Right ventricle myocardium superior (tissue), 1 donor: ENCODE results near the gene RBBP8. TPM values are rescaled to one million over a fixed set of nuclear protein-coding genes. Genes with fewer than 3 reads are reported as not detected.
"Not testable (repeated sequence)": the region's sequence is repeated elsewhere in the genome, so short reads cannot be mapped to it uniquely, and the experiment has no call there.

ENCODE experiments used
- ATAC-seq: fragments of 200-7000 bp; cut with Tn5 transposase; one replicate; pipeline ENCODE4 v1.9.1; 2020; ENCODE audit warnings: mild to moderate bottlenecking; ENCODE audit not compliant: poor library complexity
- DNase-seq: peaks from one replicate; pipeline ENCODE4 v3.0.0-alpha.2; 2020
- intact Hi-C: fragments of 100-400 bp; cut with DNase I; formaldehyde crosslinking; loops from one replicate; pipeline ENCODE4 v1.11.2; 2022
- total RNA-seq: library from RNA; stranded (reverse); fragmentation: NEBNext Ultra II Directional; extraction: Animal tissue kit (Norgen Biotek cat#: 25700); gene quantifications from one replicate; pipeline ENCODE4 v1.2.1, GENCODE V29; 2021
- donor health status: DM: no; HTN: yes; CAD: no; lungs with severe emphysema.

RBBP8 gene
- total RNA-seq, 1 donor from 2014 or later = 4.5 TPM

DNA sequence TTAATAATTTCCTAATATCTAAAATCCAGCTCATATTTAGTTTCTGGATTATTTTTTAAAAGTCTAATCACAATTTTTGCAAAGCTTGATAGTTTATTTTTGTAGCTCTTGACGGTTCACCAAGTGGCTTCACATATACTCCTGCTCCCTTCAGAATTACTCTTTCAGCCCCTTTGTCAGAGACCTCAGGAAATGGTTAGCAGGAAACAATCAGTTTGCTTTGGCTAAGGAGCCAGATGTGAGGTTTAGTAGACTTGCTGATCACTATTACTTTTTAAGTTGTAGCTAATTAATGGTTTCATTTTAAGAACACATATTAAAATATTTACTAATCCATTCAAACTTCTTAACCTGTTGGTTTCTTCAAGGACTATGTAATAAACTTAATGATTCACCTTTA is 2.3 kb downstream of the RBBP8 start:
- DNase-seq (no peak), ATAC-seq (no peak)
- intact Hi-C loops = no loop called here

DNA sequence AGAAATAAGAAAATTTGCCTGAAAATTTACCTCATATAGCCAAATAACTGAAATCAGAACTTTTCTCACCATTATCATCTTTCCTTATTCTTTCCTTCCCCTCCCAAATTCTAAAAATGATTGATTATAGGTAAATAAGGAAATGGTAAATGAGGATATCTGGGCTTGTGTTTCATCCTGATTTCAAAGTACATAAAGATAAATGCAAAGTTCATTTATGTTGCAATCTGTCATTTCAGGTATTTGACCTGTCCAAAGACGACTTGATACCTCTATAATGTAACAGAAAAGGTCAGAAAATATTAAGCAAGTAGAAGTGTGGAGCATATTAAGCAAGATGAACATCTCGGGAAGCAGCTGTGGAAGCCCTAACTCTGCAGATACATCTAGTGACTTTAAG is 3.4 kb downstream of the RBBP8 start:
- intact Hi-C loops = no loop called here
- DNase-seq (no peak), ATAC-seq (no peak)

DNA sequence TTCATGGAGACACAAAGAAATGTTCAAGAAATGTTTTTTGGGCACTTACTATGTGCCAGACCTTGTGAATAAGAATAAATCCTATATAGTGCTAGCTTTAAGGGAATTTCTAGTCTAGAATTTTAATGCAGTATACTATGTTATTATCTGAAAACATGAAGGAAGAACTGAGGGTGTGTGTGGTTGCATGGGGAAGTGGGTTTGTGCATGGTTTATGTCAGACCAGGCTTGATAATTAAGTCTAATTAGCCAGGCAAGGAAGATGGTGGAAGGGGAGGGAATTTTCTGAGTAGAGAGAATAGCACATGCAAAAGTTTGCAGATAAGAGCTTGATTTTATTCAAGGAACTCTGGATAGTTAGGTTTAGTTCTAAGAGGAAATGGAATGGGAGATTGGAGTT is 6.5 kb downstream of the RBBP8 start:
- intact Hi-C loops = no loop called here
- no peak for ATAC-seq
- DNase-seq = no peak

DNA sequence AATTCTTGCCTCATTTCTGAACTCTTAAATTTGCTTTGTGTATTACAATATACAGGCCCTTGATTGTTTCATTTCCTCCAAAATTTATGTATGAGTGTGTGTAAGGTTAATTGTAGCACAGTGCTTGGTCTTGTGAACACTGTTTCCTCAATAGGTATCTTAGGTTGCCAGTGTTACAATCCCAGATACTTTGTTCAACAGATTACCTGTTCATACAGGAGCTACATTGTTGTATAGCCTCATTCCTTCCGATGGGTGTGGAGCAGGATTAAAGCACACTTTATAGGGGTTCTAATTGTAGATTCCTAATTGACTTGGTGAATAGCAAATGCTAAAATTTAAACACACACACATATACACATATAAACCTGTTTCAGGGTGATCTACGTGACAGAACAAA is 10.7 kb downstream of the RBBP8 start:
- no peak for ATAC-seq
- intact Hi-C loops = no loop called here
- no peak for DNase-seq

DNA sequence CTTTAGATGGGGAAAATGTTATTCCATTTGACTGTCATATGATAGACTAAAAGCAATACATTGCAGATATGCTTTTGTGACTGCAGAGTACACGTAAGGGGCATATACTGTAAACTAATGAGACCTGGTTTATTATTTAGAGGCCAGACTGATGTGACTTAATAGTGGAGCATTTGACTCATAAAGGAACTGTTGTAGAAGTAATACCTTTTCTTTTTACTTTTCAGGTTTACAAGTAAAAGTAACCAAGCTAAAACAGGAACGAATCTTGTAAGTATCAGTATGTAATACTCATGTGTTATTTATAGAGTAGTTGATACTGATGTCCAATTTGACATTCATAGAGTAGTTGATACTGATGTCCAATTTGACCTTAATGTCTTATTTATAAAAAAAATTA is 13.1 kb downstream of the RBBP8 start:
- intact Hi-C loops = no loop called here
- DNase-seq (no peak), ATAC-seq (no peak)

DNA sequence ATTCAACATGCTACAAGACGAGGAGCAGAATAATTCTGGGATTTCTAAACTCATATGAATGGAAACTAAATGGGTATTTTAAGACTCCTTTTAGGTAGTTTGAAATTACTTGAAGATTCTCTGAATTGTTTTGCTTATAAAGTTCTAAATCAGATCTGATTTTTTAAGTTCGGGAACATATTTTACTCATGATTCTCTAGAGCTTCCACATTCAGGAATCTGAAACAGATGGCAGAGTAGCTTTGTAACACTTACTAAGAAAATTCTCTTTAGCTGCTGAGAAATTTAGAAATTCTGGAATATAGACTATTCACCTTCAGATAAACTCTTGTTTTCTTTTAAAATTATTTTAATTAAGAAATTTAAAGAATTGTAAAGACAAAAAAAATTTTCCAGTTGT is 13.7 kb downstream of the RBBP8 start:
- intact Hi-C loops = no loop called here
- DNase-seq (no peak), ATAC-seq (no peak)

DNA sequence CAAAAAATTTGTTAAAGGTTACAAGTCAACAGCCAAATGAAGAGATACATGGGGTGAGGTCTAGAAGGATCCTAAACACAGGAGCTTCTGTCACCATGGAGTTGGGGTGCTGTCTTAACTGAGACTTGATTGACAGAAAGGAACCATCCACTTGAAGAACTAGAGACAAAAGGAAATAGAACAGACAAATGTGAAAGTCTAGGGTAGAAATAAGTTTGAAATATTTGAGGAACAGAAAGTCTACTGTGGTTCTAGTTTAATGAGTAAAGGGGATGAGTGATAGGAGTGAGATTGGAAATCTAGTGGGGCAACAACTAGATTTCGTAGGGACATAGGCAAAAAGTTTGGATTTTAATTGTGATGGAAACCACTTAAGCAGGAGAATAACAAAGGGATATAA is 18.7 kb downstream of the RBBP8 start:
- intact Hi-C loops = no loop called here
- DNase-seq (no peak), ATAC-seq (no peak)

DNA sequence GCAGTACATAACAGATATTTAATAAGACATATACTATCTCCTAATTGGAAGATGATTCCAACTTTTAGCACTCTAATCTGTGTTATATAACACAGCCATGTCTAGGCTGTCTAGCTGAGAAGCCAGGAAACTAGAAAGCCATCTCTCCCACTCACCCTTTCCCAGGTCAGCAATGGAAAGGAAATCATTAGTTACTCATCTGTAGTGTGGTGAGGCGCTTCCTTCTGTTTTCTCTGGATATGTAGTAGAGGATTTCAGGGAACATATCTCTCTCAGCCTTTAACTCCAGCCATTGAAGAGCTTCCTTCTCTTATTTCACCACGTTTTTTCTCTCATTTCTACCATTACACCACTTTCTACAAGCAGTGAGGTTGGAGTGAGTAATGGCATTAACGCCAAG is 19.4 kb downstream of the RBBP8 start:
- no peak for ATAC-seq
- no peak for DNase-seq

DNA sequence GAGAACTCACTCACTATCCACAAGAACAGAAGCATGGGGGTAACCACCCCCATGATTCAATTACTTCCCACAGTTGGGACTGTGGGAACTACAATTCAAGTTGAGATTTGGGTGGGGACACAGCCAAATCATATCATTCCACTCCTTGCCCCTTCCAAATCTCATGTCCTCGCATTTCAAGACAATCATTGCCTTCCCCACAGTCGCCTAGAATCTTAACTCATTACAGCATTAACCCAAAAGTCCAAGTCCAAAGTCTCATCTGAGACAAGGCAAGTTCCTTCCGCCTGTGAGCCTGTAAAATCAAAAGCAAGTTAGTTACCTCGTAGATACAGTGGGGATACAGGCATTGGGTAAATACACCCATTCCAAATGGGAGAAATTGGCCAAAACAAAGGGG is 20.9 kb downstream of the RBBP8 start:
- intact Hi-C loops, ATAC-seq: not testable (repeated sequence)

More for the DNA sequence above, 19.4 kb downstream of the RBBP8 start:
- intact Hi-C loops = no loop called here

DNA sequence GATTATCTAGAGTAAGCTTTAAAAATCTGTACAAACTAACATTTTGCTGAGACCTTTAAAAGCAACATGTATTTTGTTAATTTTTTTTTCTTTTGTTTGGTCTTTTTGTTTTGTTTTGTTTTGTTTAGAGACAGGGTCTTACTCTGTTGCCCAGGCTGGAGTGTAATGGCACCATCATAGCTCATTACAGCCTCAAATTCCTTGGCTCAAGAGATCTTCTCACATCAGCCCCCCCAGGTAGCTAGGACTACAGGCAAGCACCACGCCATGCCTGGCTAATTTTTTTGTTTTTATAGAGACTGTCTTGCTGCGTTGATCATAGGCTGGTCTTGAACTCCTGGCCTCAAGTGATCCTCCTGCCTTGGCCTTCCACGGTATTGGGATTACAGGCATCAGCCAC is 23.1 kb downstream of the RBBP8 start:
- ATAC-seq = no peak
- intact Hi-C loops = no loop called here
- DNase-seq = no peak

More for the DNA sequence above, 20.9 kb downstream of the RBBP8 start:
- DNase-seq = not testable (repeated sequence)

DNA sequence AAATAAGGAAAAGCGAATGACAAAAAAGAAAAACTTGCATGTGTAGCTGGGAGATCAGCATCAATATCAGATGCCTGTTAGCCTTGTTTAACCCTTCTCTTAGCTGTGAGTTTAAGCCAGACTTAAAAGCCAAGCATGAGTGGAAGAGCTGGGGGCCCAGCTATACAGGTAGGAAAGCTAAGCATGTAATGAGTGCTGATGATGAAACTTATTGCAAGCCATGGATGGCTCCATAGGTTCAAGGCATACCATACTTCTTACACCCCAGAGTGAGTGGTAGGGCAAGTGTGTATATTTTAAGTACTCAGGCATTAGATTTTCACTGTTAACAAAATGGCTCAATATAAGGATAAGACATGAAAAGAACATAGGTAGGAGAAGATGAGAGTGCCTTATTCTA is 28.0 kb downstream of the RBBP8 start:
- no peak for ATAC-seq
- intact Hi-C loops = no loop called here

DNA sequence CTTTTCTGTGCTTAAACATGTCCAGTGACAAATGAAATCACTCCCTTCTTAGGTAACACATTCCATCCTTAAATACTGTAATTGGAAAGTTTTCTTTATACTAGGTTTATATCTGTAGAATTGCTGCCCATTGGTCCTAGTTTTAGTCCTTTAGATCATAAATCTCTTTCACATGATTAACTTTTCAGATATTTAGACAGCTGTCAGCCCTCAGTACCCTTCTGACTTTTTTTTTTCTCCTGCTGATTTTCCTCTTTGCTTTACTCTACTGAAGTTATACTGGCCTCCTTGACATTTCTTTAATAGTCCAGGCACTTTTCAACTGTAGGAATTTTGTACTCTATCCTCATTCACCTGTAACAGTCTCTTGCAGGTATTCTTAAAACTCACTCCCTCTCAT is 28.9 kb downstream of the RBBP8 start:
- ATAC-seq = no peak
- no peak for DNase-seq
- intact Hi-C loops = no loop called here

More for the DNA sequence above, 28.0 kb downstream of the RBBP8 start:
- no peak for DNase-seq

DNA sequence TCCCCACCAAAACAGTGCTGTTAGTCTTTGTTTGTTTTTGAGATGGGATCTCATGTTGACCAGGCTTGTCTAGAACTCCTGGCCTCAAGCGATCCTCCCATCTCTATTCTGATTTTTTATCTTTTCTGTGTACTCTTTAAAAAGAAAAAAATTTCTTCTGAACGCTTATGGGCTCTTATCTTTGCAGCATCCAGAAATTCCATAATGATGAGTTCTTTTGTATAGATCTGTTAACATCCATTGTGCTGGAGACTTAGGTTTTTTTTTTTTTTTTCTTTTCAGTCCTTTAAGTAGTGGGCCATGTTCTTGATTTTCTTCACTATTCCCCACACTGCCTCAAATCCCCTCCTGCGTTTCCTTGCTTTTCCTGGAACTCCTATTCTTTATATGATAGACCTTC is 31.0 kb downstream of the RBBP8 start:
- ATAC-seq = no peak
- no peak for DNase-seq
- intact Hi-C loops = no loop called here

DNA sequence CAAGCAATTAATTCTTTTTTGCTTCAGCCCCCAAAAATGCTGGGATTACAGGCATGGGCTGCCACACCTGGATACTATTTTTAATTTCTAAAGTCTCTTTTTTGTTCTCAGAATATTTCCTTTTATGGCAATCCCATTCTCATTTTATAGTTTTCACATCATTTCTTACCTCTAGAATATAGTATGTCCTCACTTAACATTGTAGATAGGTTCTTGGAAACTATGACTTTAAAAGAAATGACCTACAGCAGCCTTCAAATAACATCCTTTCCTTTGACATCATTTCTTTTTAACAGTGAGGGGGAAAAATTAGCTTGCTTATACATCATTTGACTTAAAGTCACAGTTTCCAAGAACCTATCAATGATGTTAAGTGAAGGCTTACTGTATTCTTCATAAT is 31.6 kb downstream of the RBBP8 start:
- DNase-seq (no peak), ATAC-seq (no peak)
- intact Hi-C loops = no loop called here

DNA sequence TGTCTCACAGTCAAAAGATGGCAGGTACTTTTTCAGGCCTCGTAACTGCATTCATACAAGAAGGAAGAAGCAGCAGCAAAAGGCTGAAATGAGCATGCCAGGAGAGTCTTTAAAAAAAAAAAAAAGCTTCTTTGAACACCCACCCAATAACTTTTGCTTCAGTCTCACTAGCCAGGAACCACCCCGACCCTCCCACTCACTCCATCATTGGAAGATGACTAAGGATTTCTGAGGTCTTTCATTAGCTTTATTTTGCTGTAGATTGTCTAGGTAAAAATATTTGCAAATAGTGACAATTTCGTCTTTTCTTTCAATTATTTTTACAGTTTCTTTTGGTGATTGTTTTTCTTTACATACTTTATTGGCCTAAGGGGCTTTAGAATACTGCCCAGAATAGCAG is 37.9 kb downstream of the RBBP8 start:
- intact Hi-C loops = no loop called here
- DNase-seq (no peak), ATAC-seq (no peak)

DNA sequence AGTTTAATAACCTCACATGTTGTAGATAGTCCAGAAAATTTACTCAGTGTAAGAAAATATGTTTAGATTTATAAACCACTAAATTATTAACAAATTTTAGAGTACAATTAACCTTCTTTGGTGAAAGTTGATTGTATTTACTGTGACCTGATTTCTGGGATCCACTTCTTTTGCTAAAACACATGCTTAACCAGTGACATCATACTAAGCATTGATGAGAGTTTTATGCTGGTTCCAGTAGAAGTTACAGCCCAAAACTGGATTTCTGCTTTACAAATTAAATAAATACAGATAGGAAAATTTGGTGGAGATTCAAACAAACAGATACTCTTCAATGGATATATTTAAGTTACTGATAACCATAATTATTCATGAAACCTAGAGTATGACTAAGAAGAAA is 40.9 kb downstream of the RBBP8 start:
- DNase-seq = no peak
- ATAC-seq = no peak
- intact Hi-C loops = no loop called here

DNA sequence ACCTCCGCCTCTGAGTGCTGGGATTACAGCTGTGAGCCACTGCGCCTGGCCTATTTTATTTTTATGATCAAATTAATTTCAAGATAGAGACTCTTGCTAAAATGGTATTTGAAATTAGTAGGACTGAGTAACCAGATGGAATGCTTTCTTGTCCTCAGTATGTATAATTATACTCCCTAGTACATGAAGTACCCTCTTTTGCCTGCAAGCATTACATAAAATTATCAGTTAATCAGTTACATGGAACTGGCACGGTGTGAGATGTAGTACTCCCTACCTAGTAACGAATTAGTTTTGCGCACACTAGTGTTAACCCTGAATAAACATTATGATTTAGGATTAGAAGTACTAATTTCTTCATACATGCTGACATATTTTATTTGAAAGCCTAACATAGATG is 41.6 kb downstream of the RBBP8 start:
- intact Hi-C loops = no loop called here
- no peak for DNase-seq
- no peak for ATAC-seq

DNA sequence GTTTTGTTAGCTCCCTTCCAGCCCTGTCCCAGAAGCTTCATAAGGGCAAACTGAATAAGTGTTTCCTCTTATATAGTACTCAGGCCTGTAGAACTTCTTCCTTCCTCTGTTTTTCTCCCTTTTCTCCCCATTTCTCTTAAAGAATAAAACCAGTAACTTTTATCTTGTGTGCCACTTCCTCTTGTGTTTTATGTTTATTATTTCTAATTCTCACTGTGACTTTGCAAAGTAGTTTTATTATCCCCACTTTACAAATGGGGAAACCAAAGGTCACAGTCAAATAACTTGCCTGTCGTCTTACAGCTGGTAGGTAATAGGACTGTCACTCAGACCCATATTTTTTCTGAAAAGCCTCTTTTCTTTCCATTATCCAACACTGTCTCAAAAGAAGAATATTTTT is 42.4 kb downstream of the RBBP8 start:
- ATAC-seq (no peak), DNase-seq (no peak)
- intact Hi-C loops = no loop called here

DNA sequence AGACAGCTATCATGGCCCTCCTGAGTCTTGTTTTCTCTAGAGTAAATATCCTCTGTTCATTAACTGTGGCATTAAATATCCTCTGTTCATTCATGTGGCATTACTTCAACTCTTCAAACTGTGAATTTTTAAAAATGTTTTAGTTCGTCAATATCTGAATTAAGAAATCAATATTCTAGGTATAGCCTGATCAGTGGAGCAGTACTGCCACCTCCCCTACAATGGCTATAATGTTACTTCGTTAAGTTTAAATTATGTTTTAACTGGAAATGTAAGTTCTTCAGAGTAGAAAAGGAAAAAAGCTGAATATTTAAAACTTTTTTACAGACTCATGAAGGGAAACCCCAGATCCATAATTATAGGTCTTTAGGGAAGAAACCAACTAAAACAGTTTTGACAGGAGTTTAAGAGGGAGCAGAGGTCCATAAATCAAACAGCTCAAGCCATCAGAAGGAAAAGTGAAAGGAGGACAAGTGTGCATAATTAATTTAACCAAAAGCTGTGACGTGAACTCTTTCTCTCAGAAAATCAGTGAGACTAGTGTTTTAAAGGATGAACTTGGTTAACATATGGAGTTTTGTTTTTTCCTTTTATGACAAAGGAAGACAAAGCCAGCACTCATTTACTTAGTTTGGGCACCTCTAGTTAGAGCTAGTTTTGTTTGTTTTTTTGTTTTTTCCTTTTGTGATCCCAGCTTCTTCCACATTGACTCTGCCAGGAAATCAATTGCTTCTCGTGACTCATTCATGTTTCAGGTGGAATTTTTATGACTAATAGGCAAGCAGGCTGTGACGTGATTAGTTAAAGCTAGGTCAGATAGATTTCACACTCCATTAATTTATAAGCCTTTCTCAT is 44.9 kb downstream of the RBBP8 start:
- intact Hi-C loops = no loop called here
- DNase-seq = no peak
- ATAC-seq = no peak

DNA sequence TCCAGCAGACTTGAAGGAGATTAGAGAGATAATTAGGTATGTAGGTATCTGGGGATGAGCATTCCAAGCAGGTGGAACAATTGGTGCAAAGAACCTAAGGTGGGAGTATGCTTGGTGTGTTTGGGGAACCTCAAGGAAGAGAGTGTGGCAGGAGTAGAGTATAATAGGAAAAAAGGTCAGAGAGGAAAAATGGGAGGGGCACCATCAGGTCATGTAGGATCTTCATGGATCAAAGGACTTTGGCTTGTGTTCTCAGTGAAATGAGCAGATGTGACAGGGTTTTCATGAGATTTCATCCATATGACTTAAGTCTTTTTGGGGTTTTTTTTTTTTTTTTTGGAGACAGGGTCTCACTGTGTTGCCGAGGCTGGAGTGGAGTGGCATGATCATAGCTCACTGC is 47.3 kb downstream of the RBBP8 start:
- ATAC-seq = no peak
- intact Hi-C loops = loop anchor here (5.0 to 10.0 kb wide), 2 partner anchors 48 to 176 kb away; partner anchors contain the start of gene RBBP8
- DNase-seq = no peak
